CD14-positive monocyte (primary cell): Measurements from ENCODE around the gene UVRAG. TPM values are rescaled to one million over a fixed set of nuclear protein-coding genes. Genes with fewer than 3 reads are reported as not detected.

Experiments used
- DNase-seq, 3 donors: peaks; one replicate each; pipeline ENCODE4 v3.0.0-alpha.2; 2011 to 2022
- H2AFZ ChIP-seq: 2 replicates; pipeline ENCODE4 v1.6.0; 2012; ENCODE audit warnings: mild to moderate bottlenecking, low read depth, low read length, inconsistent platforms; ENCODE audit not compliant: insufficient read depth, poor library complexity, severe bottlenecking
- H3K27ac ChIP-seq, 2 donors: 1 replicate in 1 of 2; 2 replicates in 1 of 2; pipeline ENCODE4 v1.5.1; 2012 to 2013; ENCODE audit warnings: low read length in 2 of 2, control low read depth in 1 of 2, inconsistent platforms in 1 of 2, low read depth in 1 of 2, mild to moderate bottlenecking in 1 of 2
- H3K27me3 ChIP-seq, 2 donors: one replicate each; pipeline versions ENCODE4 v1.6.0 to v1.6.1; 2011 to 2013; ENCODE audit warnings: low read length in 2 of 2; ENCODE audit not compliant: control insufficient read depth in 2 of 2, insufficient read depth in 2 of 2
- H3K36me3 ChIP-seq, 2 donors: replicated peaks in 1 of 2; 1 replicate in 1 of 2; 2 replicates in 1 of 2; pipeline versions ENCODE4 v1.5.1 to v1.6.1; 2012 to 2013; ENCODE audit warnings: low read length in 2 of 2, control low read depth in 1 of 2, inconsistent platforms in 1 of 2, mild to moderate bottlenecking in 1 of 2; ENCODE audit not compliant: insufficient read depth in 2 of 2, control insufficient read depth in 1 of 2
- H3K4me1 ChIP-seq, 2 donors: 1 replicate in 1 of 2; 2 replicates in 1 of 2; pipeline versions ENCODE4 v1.5.1 to v1.6.1; 2012 to 2013; ENCODE audit warnings: low read length in 2 of 2, control low read depth in 1 of 2, inconsistent platforms in 1 of 2, mild to moderate bottlenecking in 1 of 2, moderate library complexity in 1 of 2; ENCODE audit not compliant: insufficient read depth in 2 of 2, control insufficient read depth in 1 of 2
- H3K4me2 ChIP-seq: replicated peaks from 2 replicates; pipeline ENCODE3; 2012; ENCODE audit warnings: low read length, moderate library complexity, mild to moderate bottlenecking; ENCODE audit not compliant: poor library complexity, severe bottlenecking; ENCODE audit errors: extremely low read depth
- H3K4me3 ChIP-seq, 3 experiments: fragments of 200-600 bp in 1 of 3; sonication (generic) in 1 of 3; replicated peaks in 1 of 3; 1 replicate in 2 of 3; 2 replicates in 1 of 3; pipeline ENCODE4 v1.5.1; 2011 to 2013; ENCODE audit warnings: low read length in 3 of 3, mild to moderate bottlenecking in 3 of 3, control low read depth in 2 of 3, low read depth in 2 of 3, inconsistent platforms in 1 of 3, moderate library complexity in 1 of 3
- H3K79me2 ChIP-seq: 2 replicates; pipeline ENCODE4 v1.6.0; 2012; ENCODE audit warnings: mild to moderate bottlenecking, control low read depth, inconsistent platforms, low read length, moderate library complexity; ENCODE audit not compliant: insufficient read depth
- H3K9ac ChIP-seq: 2 replicates; pipeline ENCODE4 v1.6.0; 2017; ENCODE audit warnings: low read length, mild to moderate bottlenecking; ENCODE audit not compliant: insufficient read depth, poor library complexity, severe bottlenecking
- H3K9me3 ChIP-seq, 2 donors: replicated peaks in 1 of 2; 1 replicate in 1 of 2; 2 replicates in 1 of 2; pipeline versions ENCODE4 v1.5.1 to v1.6.1; 2012 to 2013; ENCODE audit warnings: low read length in 2 of 2, control low read depth in 1 of 2; ENCODE audit not compliant: control insufficient read depth in 1 of 2, insufficient read depth in 1 of 2
- H4K20me1 ChIP-seq: 2 replicates; pipeline ENCODE4 v1.6.0; 2012; ENCODE audit warnings: mild to moderate bottlenecking, low read length, control low read depth, moderate library complexity; ENCODE audit not compliant: insufficient read depth
- H3K27ac Mint-ChIP-seq, 7 donors: one replicate each; pipeline ENCODE4 v1.8.0; 2020; ENCODE audit warnings: mild to moderate bottlenecking in 7 of 7, mixed read lengths in 7 of 7, moderate library complexity in 6 of 7, inconsistent platforms in 2 of 7
- H3K27me3 Mint-ChIP-seq, 3 donors: one replicate each; pipeline ENCODE4 v1.8.0; 2021 to 2022; ENCODE audit warnings: low read depth in 3 of 3, mild to moderate bottlenecking in 3 of 3, mixed read lengths in 3 of 3, moderate library complexity in 3 of 3, inconsistent platforms in 1 of 3
- H3K36me3 Mint-ChIP-seq, 2 donors: one replicate each; pipeline ENCODE4 v1.8.0; 2020; ENCODE audit warnings: mixed read lengths in 2 of 2, inconsistent platforms in 1 of 2, mild to moderate bottlenecking in 1 of 2
- H3K4me1 Mint-ChIP-seq: one replicate; pipeline ENCODE4 v1.8.0; 2020; ENCODE audit warnings: mild to moderate bottlenecking, mixed read lengths
- H3K4me3 Mint-ChIP-seq, 2 donors: one replicate each; pipeline ENCODE4 v1.8.0; 2020; ENCODE audit warnings: mild to moderate bottlenecking in 2 of 2, mixed read lengths in 2 of 2, moderate library complexity in 1 of 2
- H3K9me3 Mint-ChIP-seq, 7 donors: one replicate each; pipeline ENCODE4 v1.8.0; 2020 to 2022; ENCODE audit warnings: mixed read lengths in 7 of 7, mild to moderate bottlenecking in 6 of 7, moderate library complexity in 6 of 7, inconsistent platforms in 2 of 7
- CTCF ChIP-seq: fragments of 200-600 bp; IDR thresholded peaks from one replicate; pipeline ENCODE4 v1.8.0; 2022; ENCODE audit warnings: antibody characterized with exemption, mild to moderate bottlenecking
- WGBS: methylation state at CpG from one replicate; pipeline ENCODE4 v1.1.5; 2013; ENCODE audit warnings: missing lambda C conversion rate; ENCODE audit not compliant: insufficient coverage; 5-methylcytosine and 5-hydroxymethylcytosine counted together
- intact Hi-C, 2 donors: fragments of 100-400 bp; cut with micrococcal nuclease; formaldehyde crosslinking; loops; one replicate each; pipeline versions ENCODE4 v1.15.0 to v1.15.1; 2023
- polyA plus RNA-seq, 3 donors: library from polyadenylated mRNA; depleted of rRNA in 1 of 3; unstranded in 2 of 3; stranded (reverse) in 1 of 3; fragments of 300-500 nt in 2 of 3; fragments of >200 nt in 1 of 3; fragmentation: Illumina TruSeq in 2 of 3; gene quantifications; 1 replicate in 2 of 3; 2 replicates in 1 of 3; pipeline ENCODE4 v1.2.3, GENCODE V29; 2012 to 2021

The UVRAG gene
- polyA plus RNA-seq, 3 donors, result 13.7 to 20.5 (median 20.0) TPM

GRCh38 chr11:75836417-75836816 lies 21.4 kb downstream of the UVRAG start:
- Mint-ChIP-seq H3K36me3 (peaks cover 14 to 23% of the 10 kb centered on the region in 2 donors), H3K9me3 (no peaks in the 10 kb centered on the region), H3K4me1 (peaks cover 56% of the 10 kb centered on the region), H3K4me3 (no peak overlapping the region), H3K27me3 (no peaks in the 10 kb centered on the region), H3K27ac (peak overlapping the region; percentile 1 to 88 (median 51))
- TF ChIP-seq CTCF, result no peak
- Histone ChIP-seq H3K4me1 (peaks cover 21 to 30% of the 10 kb centered on the region in 2 donors), H3K36me3 (peaks cover 2 to 21% of the 10 kb centered on the region in 2 donors), H3K79me2 (peaks cover 99% of the 10 kb centered on the region), H3K4me3 (peak overlapping the region in 1 of 3 experiments; percentile 3), H3K27me3 (no peaks in the 10 kb centered on the region), H3K4me2 (peak overlapping the region; percentile 20), H3K9ac (no peak overlapping the region), H3K27ac (peak overlapping the region in 1 of 2 donors; percentile 53), H3K9me3 (no peaks in the 10 kb centered on the region), H2AFZ (no peak overlapping the region), H4K20me1 (peaks cover 77% of the 10 kb centered on the region)
- peak; percentile 28 to 44 (median 43) for DNase-seq
- intact Hi-C loops, result no loop called here
- WGBS, result 32% methylated on average over 3 of the region's 3 CpGs

- H3K27me3 ChIP-seq, result no peaks in the 10 kb centered on the region
- H3K27ac ChIP-seq, result no peak overlapping the region
- H3K4me2 ChIP-seq, result no peak overlapping the region
- no peaks in the 10 kb centered on the region for H3K27me3 Mint-ChIP-seq
- no peak overlapping the region for H3K9ac ChIP-seq
- peaks cover 0 to 2% (median 0%) of the 10 kb centered on the region in 7 donors for H3K9me3 Mint-ChIP-seq
- no peak overlapping the region for H3K4me3 Mint-ChIP-seq
- no peaks in the 10 kb centered on the region for H3K9me3 ChIP-seq
- no peak overlapping the region for H3K27ac Mint-ChIP-seq
- H2AFZ ChIP-seq, result no peak overlapping the region
- H4K20me1 ChIP-seq, result peaks cover 76% of the 10 kb centered on the region
- peaks cover 25 to 29% of the 10 kb centered on the region in 2 donors for H3K4me1 ChIP-seq
- intact Hi-C loops, result no loop called here
- peaks cover 11 to 21% of the 10 kb centered on the region in 2 donors for H3K36me3 Mint-ChIP-seq
- DNase-seq, result no peak
- TF ChIP-seq CTCF, result no peak
- H3K4me3 ChIP-seq, result no peak overlapping the region
- H3K36me3 ChIP-seq, result peaks cover 5 to 13% of the 10 kb centered on the region in 2 donors
- H3K4me1 Mint-ChIP-seq, result peaks cover 56% of the 10 kb centered on the region
- peaks cover 99% of the 10 kb centered on the region for H3K79me2 ChIP-seq
Measured at GRCh38 chr11:75839851-75840250, 24.8 kb downstream of the UVRAG start.
